Naive thymus-derived CD4-positive, alpha-beta T cell (primary cell): ENCODE measurements around the gene MRLN. TPM values are rescaled to one million over a fixed set of nuclear protein-coding genes. Genes with fewer than 3 reads are reported as not detected.

Source experiments
- ATAC-seq: fragments of 150-1000 bp; cut with Tn5 transposase; 2 replicates; pipeline ENCODE4 v1.10.0; 2021; ENCODE audit warnings: mild to moderate bottlenecking, moderate library complexity
- CTCF ChIA-PET: fragments of 350-600 bp; sonication (Branson Sonifier 250); formaldehyde crosslinking; loops from one replicate; lab custom pipeline; 2021; ENCODE audit warnings: antibody characterized with exemption; lab: Charles Lee
- POLR2A ChIA-PET: fragments of 350-600 bp; sonication (Branson Sonifier 250); formaldehyde crosslinking; loops from one replicate; lab custom pipeline; 2021; ENCODE audit warnings: antibody characterized with exemption, inconsistent platforms; lab: Charles Lee
- DNase-seq, 9 donors: peaks; one replicate each; pipeline versions ENCODE4 v3.0.0 to v3.0.0-alpha.2; 2020 to 2022; ENCODE audit warnings: mixed read lengths in 1 of 9
- H3K27ac ChIP-seq: one replicate; pipeline ENCODE4 v1.7.0; 2013; ENCODE audit warnings: mild to moderate bottlenecking, low read depth, low read length, moderate library complexity
- H3K27me3 ChIP-seq, 2 donors: one replicate each; pipeline ENCODE4 v1.7.0; 2013; ENCODE audit warnings: low read length in 2 of 2, mild to moderate bottlenecking in 2 of 2, moderate library complexity in 2 of 2; ENCODE audit not compliant: control insufficient read depth in 2 of 2, insufficient read depth in 2 of 2
- H3K36me3 ChIP-seq, 3 experiments: 1 replicate in 2 of 3; 2 replicates in 1 of 3; pipeline ENCODE4 v1.7.0; 2013; ENCODE audit warnings: low read length in 3 of 3, mild to moderate bottlenecking in 3 of 3, moderate library complexity in 1 of 3; ENCODE audit not compliant: insufficient read depth in 3 of 3, control insufficient read depth in 2 of 3
- H3K4me1 ChIP-seq, 2 donors: one replicate each; pipeline ENCODE4 v1.7.0; 2013; ENCODE audit warnings: low read length in 2 of 2, mild to moderate bottlenecking in 2 of 2, moderate library complexity in 1 of 2; ENCODE audit not compliant: control insufficient read depth in 2 of 2, insufficient read depth in 2 of 2
- H3K4me3 ChIP-seq: 2 replicates; pipeline ENCODE4 v1.7.0; 2013; ENCODE audit warnings: mild to moderate bottlenecking, low read length
- H3K9me3 ChIP-seq, 3 experiments: 1 replicate in 2 of 3; 2 replicates in 1 of 3; pipeline ENCODE4 v1.7.0; 2013; ENCODE audit warnings: low read length in 3 of 3; ENCODE audit not compliant: control insufficient read depth in 2 of 3
- H3K27ac Mint-ChIP-seq, 9 donors: one replicate each; pipeline ENCODE4 v1.8.0; 2020 to 2022; ENCODE audit warnings: mixed read lengths in 9 of 9, mild to moderate bottlenecking in 8 of 9, moderate library complexity in 5 of 9, inconsistent platforms in 2 of 9
- H3K27me3 Mint-ChIP-seq, 5 donors: one replicate each; pipeline ENCODE4 v1.8.0; 2021 to 2022; ENCODE audit warnings: mixed read lengths in 5 of 5, mild to moderate bottlenecking in 1 of 5
- H3K36me3 Mint-ChIP-seq, 5 donors: one replicate each; pipeline ENCODE4 v1.8.0; 2020 to 2022; ENCODE audit warnings: mixed read lengths in 5 of 5, mild to moderate bottlenecking in 3 of 5, inconsistent platforms in 1 of 5
- H3K4me1 Mint-ChIP-seq, 7 donors: one replicate each; pipeline ENCODE4 v1.8.0; 2020 to 2022; ENCODE audit warnings: mixed read lengths in 7 of 7, mild to moderate bottlenecking in 3 of 7, inconsistent platforms in 1 of 7
- H3K4me3 Mint-ChIP-seq, 10 donors: one replicate each; pipeline ENCODE4 v1.8.0; 2020 to 2022; ENCODE audit warnings: mild to moderate bottlenecking in 10 of 10, mixed read lengths in 10 of 10, moderate library complexity in 6 of 10, inconsistent platforms in 2 of 10
- H3K9me3 Mint-ChIP-seq, 11 donors: one replicate each; pipeline ENCODE4 v1.8.0; 2020 to 2022; ENCODE audit warnings: mixed read lengths in 11 of 11, mild to moderate bottlenecking in 4 of 11, inconsistent platforms in 1 of 11, moderate library complexity in 1 of 11
- intact Hi-C, 2 donors: fragments of 100-400 bp; cut with micrococcal nuclease; formaldehyde crosslinking; loops; one replicate each; pipeline ENCODE4 v1.15.1; 2023
- polyA plus RNA-seq, 2 donors: library from polyadenylated mRNA; unstranded; fragments of 300-500 nt; fragmentation: Illumina TruSeq; gene quantifications; one replicate each; pipeline ENCODE4 v1.2.3, GENCODE V29; 2021
- total RNA-seq, 6 experiments: library from RNA in 5 of 6; stranded (reverse) in 5 of 6; gene quantifications; 1 replicate in 5 of 6; 2 replicates in 1 of 6; pipeline ENCODE4 v1.2.3 and lab custom pipeline; 2021 to 2026

MRLN gene
- total and polyA plus RNA-seq, 7 experiments from 2014 or later, result not detected

DNA sequence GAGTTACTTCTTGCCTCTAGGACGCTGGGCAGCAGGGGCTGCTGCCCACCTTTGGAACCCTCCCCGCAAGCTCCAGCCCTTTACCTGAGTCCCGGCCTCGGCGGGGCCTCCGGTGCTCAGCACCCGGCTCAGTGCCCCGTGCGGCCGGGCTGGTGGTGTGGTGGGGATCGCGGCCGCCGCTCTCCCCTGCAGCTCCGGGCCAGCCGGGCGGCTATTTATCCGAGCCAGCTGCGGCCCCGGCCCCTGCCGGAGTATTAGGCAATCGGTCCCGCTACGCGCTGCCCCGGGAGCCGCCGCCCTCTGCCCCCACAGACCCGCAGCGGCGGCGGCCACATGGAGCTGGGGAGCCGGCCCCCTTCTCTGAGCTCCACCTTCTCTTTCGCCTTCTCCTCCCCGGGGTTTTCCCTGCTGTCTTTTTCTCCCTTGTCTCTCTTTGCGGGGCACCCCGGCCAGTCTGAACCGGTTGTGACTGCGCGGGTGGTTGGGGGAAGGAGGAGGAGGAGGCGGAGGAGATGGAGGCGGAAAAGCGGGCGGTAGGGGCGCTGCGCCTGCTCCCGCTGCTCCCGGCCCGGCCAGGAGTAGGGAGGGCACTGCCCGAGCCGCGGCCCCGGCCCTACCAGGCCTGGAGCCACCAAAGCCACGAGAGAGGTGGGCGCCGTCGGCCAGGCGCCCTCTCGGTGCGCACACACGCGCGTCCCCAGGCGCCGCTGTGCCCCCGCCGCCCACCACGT is 43.7 kb downstream of the MRLN start, which contains the start of gene SLC16A9:
Gene SLC16A9, minus strand, starts transcription at position 456 of the 731 bp plus-strand sequence. CDS start 25,559 bp downstream, outside the sequence.
- Mint-ChIP-seq H3K4me1 (peaks cover 0 to 13% (median 0%) of the 10 kb centered on the region in 7 donors), H3K4me3 (peak within 1 kb of the TSS in 8 of 10 donors; percentile 2 to 86 (median 48)), H3K27ac (peak within 1 kb of the TSS in 1 of 9 donors; percentile 34), H3K9me3 (no peaks in the 10 kb centered on the region), H3K27me3 (peaks cover 67 to 77% (median 70%) of the 10 kb centered on the region in 5 donors), H3K36me3 (no peaks in the 10 kb centered on the region)
- Histone ChIP-seq H3K36me3 (no peaks in the 10 kb centered on the region), H3K4me3 (no peak within 1 kb of the TSS), H3K4me1 (no peaks in the 10 kb centered on the region), H3K27me3 (no peaks in the 10 kb centered on the region), H3K27ac (no peak within 1 kb of the TSS), H3K9me3 (no peaks in the 10 kb centered on the region)
- intact Hi-C loops, result loop anchor here in 1 of 2 donors (1.0 to 5.0 kb wide), 3 partner anchors 83 to 197 kb away; partner anchors contain the start of gene CCDC6
- ATAC-seq, result peak; percentile 60
- ChIA-PET CTCF (no interaction called here), POLR2A (no interaction called here)
- DNase-seq, result peak in 2 of 9 donors; percentile 1 to 75

DNA sequence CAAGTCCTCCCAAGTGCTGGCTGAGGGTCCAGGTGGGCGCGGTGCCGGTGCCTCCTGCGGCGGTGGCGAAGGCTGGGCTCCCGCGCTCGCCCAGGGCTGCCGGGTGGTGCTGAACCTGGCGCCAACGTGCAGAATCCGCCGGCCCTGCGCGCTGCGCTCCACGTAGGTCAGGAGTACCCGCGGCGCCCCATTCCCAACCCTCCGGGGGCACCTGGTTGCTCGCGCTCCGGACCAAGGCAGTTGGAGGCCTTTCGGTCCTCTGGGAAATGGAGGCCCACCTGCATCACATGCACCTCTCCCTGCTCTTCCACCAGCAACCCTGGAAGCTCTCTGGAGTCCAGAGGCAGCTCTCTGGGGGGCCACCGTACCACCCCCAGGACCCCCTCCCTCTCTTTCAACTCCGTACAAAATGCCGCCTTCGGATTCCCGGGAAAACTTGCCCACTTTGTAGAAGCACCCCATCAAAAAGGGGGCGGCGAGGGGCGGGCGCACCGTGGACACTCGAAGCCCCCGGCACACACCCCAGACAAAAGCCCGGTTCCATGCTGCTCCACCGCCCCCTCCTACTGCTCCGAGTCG is 44.4 kb downstream of the MRLN start:
- Histone ChIP-seq H3K27ac (no peak overlapping the region), H3K27me3 (no peaks in the 10 kb centered on the region), H3K4me3 (no peak overlapping the region), H3K36me3 (no peaks in the 10 kb centered on the region), H3K9me3 (no peaks in the 10 kb centered on the region), H3K4me1 (no peaks in the 10 kb centered on the region)
- H3K27me3 Mint-ChIP-seq, result peaks cover 62 to 76% (median 70%) of the 10 kb centered on the region in 5 donors
- H3K4me3 Mint-ChIP-seq, result peak overlapping the region in 6 of 10 donors; percentile 2 to 63 (median 42)
- DNase-seq (peak in 1 of 9 donors; percentile 35), ATAC-seq (no peak)
- ChIA-PET POLR2A (no interaction called here), CTCF (no interaction called here)
- no peaks in the 10 kb centered on the region for H3K9me3 Mint-ChIP-seq
- H3K36me3 Mint-ChIP-seq, result no peaks in the 10 kb centered on the region
- H3K4me1 Mint-ChIP-seq, result peaks cover 0 to 13% (median 0%) of the 10 kb centered on the region in 7 donors
- H3K27ac Mint-ChIP-seq, result no peak overlapping the region
- intact Hi-C loops, result loop anchor here in 1 of 2 donors (1.0 to 5.0 kb wide), 3 partner anchors 82 to 197 kb away; partner anchors contain the start of gene CCDC6

DNA sequence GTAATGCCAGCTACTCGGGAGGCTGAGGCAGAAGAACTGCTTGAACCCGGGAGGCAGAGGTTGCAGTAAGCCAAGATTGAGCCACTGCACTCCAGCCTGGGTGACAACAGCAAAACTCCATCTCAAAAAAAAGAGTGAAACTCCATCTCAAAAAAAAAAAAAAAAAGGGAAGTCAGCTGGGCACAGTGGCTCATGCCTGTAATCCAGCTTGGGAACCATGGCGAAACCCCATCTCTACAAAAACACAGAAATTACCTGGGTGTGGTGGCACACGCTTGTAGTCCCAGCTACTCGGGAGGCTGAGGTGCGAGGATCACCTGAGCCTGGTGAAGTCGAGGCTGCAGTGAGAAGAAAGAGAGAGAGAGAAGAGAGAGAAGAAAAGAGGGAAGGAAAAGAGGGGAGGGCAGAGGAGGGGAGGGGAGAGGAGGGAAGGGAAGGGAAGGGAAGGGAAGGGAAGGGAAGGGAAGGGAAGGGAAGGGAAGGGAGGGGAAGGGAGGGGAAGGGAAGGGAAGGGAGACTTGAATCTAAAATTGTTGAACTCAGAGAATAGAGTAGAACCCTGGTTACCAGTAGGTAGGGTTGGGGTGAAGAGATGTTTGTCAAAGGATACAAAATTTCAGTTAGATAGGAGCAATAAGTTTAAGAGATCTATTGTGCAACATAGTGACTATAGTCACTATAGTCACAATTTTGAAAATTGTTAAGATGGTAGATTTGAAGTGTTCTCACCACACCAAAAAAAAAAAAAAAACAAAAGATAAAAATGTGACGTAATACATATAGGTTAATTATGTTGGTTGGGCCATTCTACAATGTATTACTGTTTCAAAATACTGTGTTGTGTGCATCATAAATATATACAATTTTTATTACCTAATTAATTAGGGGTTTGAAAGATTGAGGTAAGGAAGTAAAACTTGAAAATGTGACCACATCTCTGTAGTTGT is 46.1 kb downstream of the MRLN start:
- H3K4me1 Mint-ChIP-seq, result peaks cover 0 to 13% (median 0%) of the 10 kb centered on the region in 7 donors
- DNase-seq (no peak), ATAC-seq (no peak)
- CTCF ChIA-PET, result no interaction called here
- H3K9me3 Mint-ChIP-seq, result no peaks in the 10 kb centered on the region
- Histone ChIP-seq H3K36me3 (no peaks in the 10 kb centered on the region), H3K9me3 (no peaks in the 10 kb centered on the region), H3K27me3 (no peaks in the 10 kb centered on the region), H3K4me1 (no peaks in the 10 kb centered on the region), H3K27ac (no peak overlapping the region), H3K4me3 (no peak overlapping the region)
- POLR2A ChIA-PET, result no interaction called here
- H3K36me3 Mint-ChIP-seq, result no peaks in the 10 kb centered on the region
- peak overlapping the region in 3 of 10 donors; percentile 2 to 37 (median 4) for H3K4me3 Mint-ChIP-seq
- intact Hi-C loops, result loop anchor here in 1 of 2 donors (5.0 kb wide), 1 partner anchor 100 kb away; no protein-coding TSS in a partner anchor
- H3K27me3 Mint-ChIP-seq, result peaks cover 44 to 68% (median 55%) of the 10 kb centered on the region in 5 donors
- no peak overlapping the region for H3K27ac Mint-ChIP-seq

DNA sequence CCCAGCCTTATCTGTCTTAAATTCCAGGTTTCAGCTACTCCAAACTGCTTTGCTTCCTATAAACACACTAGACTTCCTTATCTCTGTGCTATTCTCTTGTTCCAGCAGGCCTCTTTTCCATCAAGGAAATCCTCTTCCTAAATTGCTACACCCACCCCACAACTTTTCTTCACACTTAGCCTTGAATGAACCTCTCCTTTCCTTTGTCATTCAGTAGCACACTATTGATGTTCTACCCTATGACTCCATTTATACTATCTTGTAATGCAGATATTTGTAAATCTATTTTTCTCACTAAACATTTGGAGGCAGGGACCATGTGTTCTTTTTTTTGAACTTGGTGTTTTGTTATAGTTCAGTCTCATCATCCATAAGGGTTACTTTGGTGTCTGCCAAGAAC is 47.3 kb downstream of the MRLN start:
- no peak for ATAC-seq
- Mint-ChIP-seq H3K27ac (no peak overlapping the region), H3K4me1 (peaks cover 0 to 13% (median 0%) of the 10 kb centered on the region in 7 donors), H3K36me3 (no peaks in the 10 kb centered on the region), H3K4me3 (no peak overlapping the region), H3K27me3 (peaks cover 35 to 65% (median 51%) of the 10 kb centered on the region in 5 donors), H3K9me3 (no peaks in the 10 kb centered on the region)
- Histone ChIP-seq H3K4me3 (no peak overlapping the region), H3K27ac (no peak overlapping the region), H3K9me3 (no peaks in the 10 kb centered on the region), H3K36me3 (no peaks in the 10 kb centered on the region), H3K4me1 (no peaks in the 10 kb centered on the region), H3K27me3 (no peaks in the 10 kb centered on the region)
- ChIA-PET CTCF (no interaction called here), POLR2A (no interaction called here)
- no peak for DNase-seq
- intact Hi-C loops, result loop anchor here in 1 of 2 donors (5.0 kb wide), 1 partner anchor 101 kb away; no protein-coding TSS in a partner anchor

DNA sequence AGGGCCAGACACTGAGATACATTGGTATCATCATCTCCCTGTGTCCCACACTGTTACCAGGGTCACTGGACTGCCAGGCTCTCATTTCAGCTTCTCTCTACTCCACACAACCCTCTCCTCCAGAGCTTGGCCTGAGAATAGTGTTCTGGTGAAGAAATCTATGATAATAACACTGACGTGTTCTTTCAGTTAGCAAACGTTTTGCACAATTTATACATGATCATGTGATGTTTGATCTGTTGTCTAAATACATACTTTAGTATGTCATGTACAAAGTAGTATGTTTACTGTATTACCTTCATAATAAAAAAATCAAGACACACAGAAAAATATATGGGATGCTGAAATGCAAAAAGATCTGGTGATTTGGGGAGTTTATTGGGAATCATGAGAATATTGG is 48.6 kb downstream of the MRLN start:
- no peak for DNase-seq
- Mint-ChIP-seq H3K9me3 (no peaks in the 10 kb centered on the region), H3K4me3 (no peak overlapping the region), H3K4me1 (peaks cover 0 to 5% (median 0%) of the 10 kb centered on the region in 7 donors), H3K27me3 (peaks cover 28 to 64% (median 51%) of the 10 kb centered on the region in 5 donors), H3K27ac (no peak overlapping the region), H3K36me3 (no peaks in the 10 kb centered on the region)
- H3K4me1 ChIP-seq, result no peaks in the 10 kb centered on the region
- no peaks in the 10 kb centered on the region for H3K36me3 ChIP-seq
- ChIA-PET CTCF (no interaction called here), POLR2A (no interaction called here)
- H3K27ac ChIP-seq, result no peak overlapping the region
- intact Hi-C loops, result loop anchor here in 1 of 2 donors (5.0 kb wide), 1 partner anchor 103 kb away; no protein-coding TSS in a partner anchor
- no peaks in the 10 kb centered on the region for H3K9me3 ChIP-seq
- no peak for ATAC-seq
- no peak overlapping the region for H3K4me3 ChIP-seq
- H3K27me3 ChIP-seq, result peaks cover 0 to 6% of the 10 kb centered on the region in 2 donors

DNA sequence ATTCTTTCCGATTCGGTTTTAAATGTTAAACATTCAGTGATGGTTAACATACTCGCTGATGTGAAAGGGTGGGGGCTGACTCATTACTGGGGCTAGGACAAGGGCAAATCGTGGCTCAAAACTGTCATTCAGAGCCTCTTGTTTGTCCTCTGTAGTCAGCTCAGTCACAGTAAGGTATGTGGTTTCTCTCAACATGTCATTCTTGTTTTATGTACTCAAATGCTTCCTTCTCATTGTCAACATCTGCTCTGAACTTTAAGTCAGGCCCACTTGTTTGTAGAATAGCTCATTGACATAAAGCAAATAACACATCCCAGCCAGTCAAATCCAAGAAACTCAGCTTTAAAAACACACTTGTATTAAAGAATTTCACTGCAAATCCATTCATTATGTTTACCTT is 50.9 kb downstream of the MRLN start:
- ChIA-PET POLR2A (no interaction called here), CTCF (interaction anchor here (1.1 kb wide), 1 partner anchor 76 kb away, joined by 3 read pairs; no protein-coding TSS in a partner anchor)
- Mint-ChIP-seq H3K4me1 (peaks cover 0 to 3% (median 0%) of the 10 kb centered on the region in 7 donors), H3K9me3 (peaks cover 0 to 2% (median 0%) of the 10 kb centered on the region in 11 donors), H3K4me3 (no peak overlapping the region), H3K36me3 (no peaks in the 10 kb centered on the region), H3K27ac (no peak overlapping the region), H3K27me3 (peaks cover 22 to 62% (median 47%) of the 10 kb centered on the region in 5 donors)
- DNase-seq, result no peak
- no peaks in the 10 kb centered on the region for H3K36me3 ChIP-seq
- H3K27me3 ChIP-seq, result peaks cover 0 to 6% of the 10 kb centered on the region in 2 donors
- H3K4me3 ChIP-seq, result no peak overlapping the region
- intact Hi-C loops, result no loop called here
- no peaks in the 10 kb centered on the region for H3K4me1 ChIP-seq
- H3K9me3 ChIP-seq, result no peaks in the 10 kb centered on the region
- ATAC-seq, result no peak
- no peak overlapping the region for H3K27ac ChIP-seq
